ENCODE measurements around the gene DNAJC5.

The DNAJC5 gene

GRCh38 chr20:63856098-63856511 lies 38.8 kb upstream of the DNAJC5 start:
- DNase-seq (no peak), ATAC-seq (replicated peaks) (no peak)
- H3K4me1 Mint-ChIP-seq (ENCODE audit: low read depth in 2 of 2): peaks cover 12 to 17% of the 10 kb centered on the region in 2 donors
- H3K4me3 Mint-ChIP-seq: no peak overlapping the region
- no peak overlapping the region for H3K27ac Mint-ChIP-seq
- H3K27me3 Mint-ChIP-seq: peaks cover 14 to 16% of the 10 kb centered on the region in 2 donors
- no peaks in the 10 kb centered on the region for H3K9me3 Mint-ChIP-seq
- H3K36me3 Mint-ChIP-seq (ENCODE audit: insufficient read depth): peaks cover 13% of the 10 kb centered on the region

- Mint-ChIP-seq H3K27ac (peak overlapping the region in 1 of 2 donors; percentile 74), H3K36me3 (ENCODE audit: insufficient read depth) (peaks cover 13% of the 10 kb centered on the region), H3K27me3 (no peaks in the 10 kb centered on the region), H3K4me3 (peak overlapping the region; percentile 31 to 46), H3K9me3 (no peaks in the 10 kb centered on the region), H3K4me1 (ENCODE audit: low read depth in 2 of 2) (peaks cover 12 to 17% of the 10 kb centered on the region in 2 donors)
- ATAC-seq (replicated peaks): no peak
- no peak for DNase-seq
Measured at GRCh38 chr20:63857764-63858392, 37.0 kb upstream of the DNAJC5 start.

GRCh38 chr20:63858393-63859165 lies 36.3 kb upstream of the DNAJC5 start:
- Mint-ChIP-seq H3K27ac (peak overlapping the region; percentile 31 to 73), H3K36me3 (ENCODE audit: insufficient read depth) (peaks cover 18% of the 10 kb centered on the region), H3K9me3 (no peaks in the 10 kb centered on the region), H3K4me3 (peak overlapping the region; percentile 44 to 46), H3K4me1 (ENCODE audit: low read depth in 2 of 2) (peaks cover 19 to 23% of the 10 kb centered on the region in 2 donors), H3K27me3 (no peaks in the 10 kb centered on the region)
- DNase-seq (no peak), ATAC-seq (replicated peaks) (peak; percentile 35)

- no peak for ATAC-seq (replicated peaks)
- Mint-ChIP-seq H3K27me3 (no peaks in the 10 kb centered on the region), H3K4me1 (ENCODE audit: low read depth in 2 of 2) (peaks cover 25 to 29% of the 10 kb centered on the region in 2 donors), H3K36me3 (ENCODE audit: insufficient read depth) (peaks cover 18% of the 10 kb centered on the region), H3K27ac (peak overlapping the region in 1 of 2 donors; percentile 31), H3K9me3 (no peaks in the 10 kb centered on the region), H3K4me3 (peak overlapping the region; percentile 44 to 46)
- no peak for DNase-seq
Measured at GRCh38 chr20:63859166-63859699, 35.7 kb upstream of the DNAJC5 start.

GRCh38 chr20:63860325-63861051 lies 34.4 kb upstream of the DNAJC5 start:
- Mint-ChIP-seq H3K36me3 (ENCODE audit: insufficient read depth) (peaks cover 30% of the 10 kb centered on the region), H3K9me3 (no peaks in the 10 kb centered on the region), H3K27me3 (no peaks in the 10 kb centered on the region), H3K27ac (peak overlapping the region in 1 of 2 donors; percentile 73), H3K4me3 (no peak overlapping the region), H3K4me1 (ENCODE audit: low read depth in 2 of 2) (peaks cover 28 to 34% of the 10 kb centered on the region in 2 donors)
- ATAC-seq (replicated peaks) (no peak), DNase-seq (no peak)

GRCh38 chr20:63861365-63861934 lies 33.5 kb upstream of the DNAJC5 start, which contains the start of gene ABHD16B:
ABHD16B (plus strand) TSS chr20:63861498; CDS start chr20:63861541, 43 bp downstream.
- DNase-seq: no peak
- Mint-ChIP-seq H3K4me3 (no peak within 1 kb of the TSS), H3K9me3 (no peaks in the 10 kb centered on the region), H3K4me1 (ENCODE audit: low read depth in 2 of 2) (peaks cover 28 to 40% of the 10 kb centered on the region in 2 donors), H3K27me3 (no peaks in the 10 kb centered on the region), H3K27ac (peak within 1 kb of the TSS in 1 of 2 donors; percentile 73), H3K36me3 (ENCODE audit: insufficient read depth) (peaks cover 31% of the 10 kb centered on the region)
- no peak for ATAC-seq (replicated peaks)

- peaks cover 31% of the 10 kb centered on the region for H3K36me3 Mint-ChIP-seq (ENCODE audit: insufficient read depth)
- H3K4me3 Mint-ChIP-seq: no peak overlapping the region
- H3K27ac Mint-ChIP-seq: no peak overlapping the region
- H3K27me3 Mint-ChIP-seq: no peaks in the 10 kb centered on the region
- ATAC-seq (replicated peaks): no peak
- H3K9me3 Mint-ChIP-seq: no peaks in the 10 kb centered on the region
- no peak for DNase-seq
- peaks cover 28 to 38% of the 10 kb centered on the region in 2 donors for H3K4me1 Mint-ChIP-seq (ENCODE audit: low read depth in 2 of 2)
Measured at GRCh38 chr20:63861981-63862901, 32.7 kb upstream of the DNAJC5 start.

- Mint-ChIP-seq H3K27ac (peak overlapping the region; percentile 88 to 91), H3K27me3 (no peaks in the 10 kb centered on the region), H3K4me1 (ENCODE audit: low read depth in 2 of 2) (peaks cover 27 to 34% of the 10 kb centered on the region in 2 donors), H3K4me3 (peak overlapping the region; percentile 86 to 90), H3K36me3 (ENCODE audit: insufficient read depth) (peaks cover 31% of the 10 kb centered on the region), H3K9me3 (no peaks in the 10 kb centered on the region)
- ATAC-seq (replicated peaks) (no peak), DNase-seq (no peak)
Measured at GRCh38 chr20:63863021-63863797, 31.7 kb upstream of the DNAJC5 start.

GRCh38 chr20:63863798-63864544 lies 31.0 kb upstream of the DNAJC5 start:
- peak overlapping the region; percentile 86 to 90 for H3K4me3 Mint-ChIP-seq
- H3K36me3 Mint-ChIP-seq (ENCODE audit: insufficient read depth): peaks cover 31% of the 10 kb centered on the region
- peak overlapping the region; percentile 88 to 91 for H3K27ac Mint-ChIP-seq
- ATAC-seq (replicated peaks) (peak; percentile 73), DNase-seq (peak; percentile 64 to 71 (median 67))
- peaks cover 21 to 28% of the 10 kb centered on the region in 2 donors for H3K4me1 Mint-ChIP-seq (ENCODE audit: low read depth in 2 of 2)
- H3K27me3 Mint-ChIP-seq: no peaks in the 10 kb centered on the region
- no peaks in the 10 kb centered on the region for H3K9me3 Mint-ChIP-seq

GRCh38 chr20:63864545-63864977 lies 30.4 kb upstream of the DNAJC5 start:
- DNase-seq (no peak), ATAC-seq (replicated peaks) (peak; percentile 2)
- no peaks in the 10 kb centered on the region for H3K27me3 Mint-ChIP-seq
- H3K27ac Mint-ChIP-seq: peak overlapping the region; percentile 88 to 91
- H3K4me3 Mint-ChIP-seq: peak overlapping the region; percentile 86 to 90
- H3K4me1 Mint-ChIP-seq (ENCODE audit: low read depth in 2 of 2): peaks cover 21 to 28% of the 10 kb centered on the region in 2 donors
- H3K36me3 Mint-ChIP-seq (ENCODE audit: insufficient read depth): peaks cover 35% of the 10 kb centered on the region
- H3K9me3 Mint-ChIP-seq: no peaks in the 10 kb centered on the region
